ENCODE measurements around the gene DEFB124.

DNA sequence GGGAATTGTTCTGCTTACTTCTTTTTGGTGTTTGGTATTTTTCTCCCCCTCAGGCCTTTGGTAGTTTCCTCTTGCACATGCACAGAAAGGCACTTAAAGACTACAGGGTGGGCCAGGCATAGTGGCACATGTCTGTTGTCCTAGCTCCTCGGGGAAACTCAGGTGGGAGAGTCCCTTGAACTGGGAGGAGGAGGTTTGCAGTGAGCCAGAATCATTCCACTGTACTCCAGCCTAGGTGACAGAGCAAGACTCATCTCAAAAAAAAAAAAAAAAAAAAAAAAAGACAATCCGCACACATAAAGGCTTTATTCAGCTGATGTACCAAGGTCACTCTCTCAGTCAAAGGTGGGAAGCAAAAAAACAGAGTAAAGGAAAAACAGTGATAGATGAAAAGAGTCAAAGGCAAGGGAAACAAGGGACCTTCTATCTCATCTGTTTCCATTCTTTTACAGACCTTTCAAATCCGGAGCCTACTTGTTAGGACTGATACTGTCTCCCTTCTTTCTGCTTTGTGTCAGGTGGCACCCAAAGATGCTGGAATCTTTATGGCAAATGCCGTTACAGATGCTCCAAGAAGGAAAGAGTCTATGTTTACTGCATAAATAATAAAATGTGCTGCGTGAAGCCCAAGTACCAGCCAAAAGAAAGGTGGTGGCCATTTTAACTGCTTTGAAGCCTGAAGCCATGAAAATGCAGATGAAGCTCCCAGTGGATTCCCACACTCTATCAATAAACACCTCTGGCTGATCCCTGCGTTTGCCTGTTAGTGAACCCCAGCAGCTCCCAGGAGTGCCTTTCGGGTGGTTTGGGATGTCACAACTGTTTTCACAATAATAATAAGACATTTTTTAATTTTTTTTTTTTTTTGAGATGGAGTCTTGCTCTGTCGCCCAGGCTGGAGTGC is 25.2 kb downstream of the DEFB124 start:
- TF ChIP-seq, protein P1, sequence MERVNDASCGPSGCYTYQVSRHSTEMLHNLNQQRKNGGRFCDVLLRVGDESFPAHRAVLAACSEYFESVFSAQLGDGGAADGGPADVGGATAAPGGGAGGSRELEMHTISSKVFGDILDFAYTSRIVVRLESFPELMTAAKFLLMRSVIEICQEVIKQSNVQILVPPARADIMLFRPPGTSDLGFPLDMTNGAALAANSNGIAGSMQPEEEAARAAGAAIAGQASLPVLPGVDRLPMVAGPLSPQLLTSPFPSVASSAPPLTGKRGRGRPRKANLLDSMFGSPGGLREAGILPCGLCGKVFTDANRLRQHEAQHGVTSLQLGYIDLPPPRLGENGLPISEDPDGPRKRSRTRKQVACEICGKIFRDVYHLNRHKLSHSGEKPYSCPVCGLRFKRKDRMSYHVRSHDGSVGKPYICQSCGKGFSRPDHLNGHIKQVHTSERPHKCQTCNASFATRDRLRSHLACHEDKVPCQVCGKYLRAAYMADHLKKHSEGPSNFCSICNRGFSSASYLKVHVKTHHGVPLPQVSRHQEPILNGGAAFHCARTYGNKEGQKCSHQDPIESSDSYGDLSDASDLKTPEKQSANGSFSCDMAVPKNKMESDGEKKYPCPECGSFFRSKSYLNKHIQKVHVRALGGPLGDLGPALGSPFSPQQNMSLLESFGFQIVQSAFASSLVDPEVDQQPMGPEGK (CRISPR knock-in tag; IDR thresholded peaks at IDR 0.05; ENCODE audit: borderline replicate concordance), result no peak
- no peak for TF ChIP-seq ZC3H10 (CRISPR knock-in tag; IDR thresholded peaks at IDR 0.05)
- TF ChIP-seq RARB (CRISPR knock-in tag; IDR thresholded peaks at IDR 0.05), result no peak
- no peak for TF ChIP-seq ZNF8 (CRISPR knock-in tag; IDR thresholded peaks at IDR 0.05)
- TF ChIP-seq BACH2 (CRISPR knock-in tag; IDR thresholded peaks at IDR 0.05; ENCODE audit: borderline replicate concordance), result no peak
- TF ChIP-seq ZFP30 (CRISPR knock-in tag; IDR thresholded peaks at IDR 0.05), result no peak
- no peak for TF ChIP-seq SNAI2 (CRISPR knock-in tag; IDR thresholded peaks at IDR 0.05)
- TF ChIP-seq, protein P2, sequence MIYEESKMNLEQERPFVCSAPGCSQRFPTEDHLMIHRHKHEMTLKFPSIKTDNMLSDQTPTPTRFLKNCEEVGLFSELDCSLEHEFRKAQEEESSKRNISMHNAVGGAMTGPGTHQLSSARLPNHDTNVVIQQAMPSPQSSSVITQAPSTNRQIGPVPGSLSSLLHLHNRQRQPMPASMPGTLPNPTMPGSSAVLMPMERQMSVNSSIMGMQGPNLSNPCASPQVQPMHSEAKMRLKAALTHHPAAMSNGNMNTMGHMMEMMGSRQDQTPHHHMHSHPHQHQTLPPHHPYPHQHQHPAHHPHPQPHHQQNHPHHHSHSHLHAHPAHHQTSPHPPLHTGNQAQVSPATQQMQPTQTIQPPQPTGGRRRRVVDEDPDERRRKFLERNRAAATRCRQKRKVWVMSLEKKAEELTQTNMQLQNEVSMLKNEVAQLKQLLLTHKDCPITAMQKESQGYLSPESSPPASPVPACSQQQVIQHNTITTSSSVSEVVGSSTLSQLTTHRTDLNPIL (CRISPR knock-in tag; IDR thresholded peaks at IDR 0.05; ENCODE audit: low read depth), result no peak
- TF ChIP-seq, protein P3, sequence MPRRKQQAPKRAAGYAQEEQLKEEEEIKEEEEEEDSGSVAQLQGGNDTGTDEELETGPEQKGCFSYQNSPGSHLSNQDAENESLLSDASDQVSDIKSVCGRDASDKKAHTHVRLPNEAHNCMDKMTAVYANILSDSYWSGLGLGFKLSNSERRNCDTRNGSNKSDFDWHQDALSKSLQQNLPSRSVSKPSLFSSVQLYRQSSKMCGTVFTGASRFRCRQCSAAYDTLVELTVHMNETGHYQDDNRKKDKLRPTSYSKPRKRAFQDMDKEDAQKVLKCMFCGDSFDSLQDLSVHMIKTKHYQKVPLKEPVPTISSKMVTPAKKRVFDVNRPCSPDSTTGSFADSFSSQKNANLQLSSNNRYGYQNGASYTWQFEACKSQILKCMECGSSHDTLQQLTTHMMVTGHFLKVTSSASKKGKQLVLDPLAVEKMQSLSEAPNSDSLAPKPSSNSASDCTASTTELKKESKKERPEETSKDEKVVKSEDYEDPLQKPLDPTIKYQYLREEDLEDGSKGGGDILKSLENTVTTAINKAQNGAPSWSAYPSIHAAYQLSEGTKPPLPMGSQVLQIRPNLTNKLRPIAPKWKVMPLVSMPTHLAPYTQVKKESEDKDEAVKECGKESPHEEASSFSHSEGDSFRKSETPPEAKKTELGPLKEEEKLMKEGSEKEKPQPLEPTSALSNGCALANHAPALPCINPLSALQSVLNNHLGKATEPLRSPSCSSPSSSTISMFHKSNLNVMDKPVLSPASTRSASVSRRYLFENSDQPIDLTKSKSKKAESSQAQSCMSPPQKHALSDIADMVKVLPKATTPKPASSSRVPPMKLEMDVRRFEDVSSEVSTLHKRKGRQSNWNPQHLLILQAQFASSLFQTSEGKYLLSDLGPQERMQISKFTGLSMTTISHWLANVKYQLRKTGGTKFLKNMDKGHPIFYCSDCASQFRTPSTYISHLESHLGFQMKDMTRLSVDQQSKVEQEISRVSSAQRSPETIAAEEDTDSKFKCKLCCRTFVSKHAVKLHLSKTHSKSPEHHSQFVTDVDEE (CRISPR knock-in tag; IDR thresholded peaks at IDR 0.05), result no peak
- no peak for TF ChIP-seq ZFP3 (CRISPR knock-in tag; IDR thresholded peaks at IDR 0.05)
- TF ChIP-seq ZNF70 (CRISPR knock-in tag; IDR thresholded peaks at IDR 0.05), result no peak
- no peak for TF ChIP-seq ARNTL (CRISPR knock-in tag; IDR thresholded peaks at IDR 0.05; ENCODE audit: borderline replicate concordance, low read depth)
